NB4 (cell line): ENCODE results near the gene TSEN54.
A peak's percentile ranks its signal among the peaks of the same experiment; 100 is the strongest.

Experiments used
- DNase-seq: peaks from one replicate; pipeline ENCODE4 v3.0.0; 2010; ENCODE audit warnings: low read depth
- H3K4me3 ChIP-seq: one replicate; pipeline ENCODE4 v1.5.1; 2011; ENCODE audit warnings: mild to moderate bottlenecking, low read depth, low read length, moderate library complexity
- MYC ChIP-seq: IDR thresholded peaks from 2 replicates; pipeline ENCODE4 v1.6.1; 2011; ENCODE audit warnings: low read depth, low read length
- POLR2A ChIP-seq: IDR thresholded peaks from 2 replicates; pipeline ENCODE4 v1.6.1; 2011; ENCODE audit warnings: mild to moderate bottlenecking; ENCODE audit not compliant: insufficient read length; ENCODE audit errors: extremely low read depth
- TF ChIP-seq, protein P1 (sequence below): IDR thresholded peaks from 2 replicates; pipeline ENCODE4 v1.6.1; 2011; ENCODE audit warnings: low read depth, low read length
- TF ChIP-seq, protein P2 (sequence below): IDR thresholded peaks from one replicate; pipeline ENCODE4 v1.5.1; 2012; ENCODE audit warnings: low read depth, low read length

Gene TSEN54

GRCh38 chr17:75512926-75513640 lies 3.2 kb upstream of the TSEN54 start:
- no peak overlapping the region for H3K4me3 ChIP-seq
- no peak for DNase-seq
- TF ChIP-seq, protein P1, sequence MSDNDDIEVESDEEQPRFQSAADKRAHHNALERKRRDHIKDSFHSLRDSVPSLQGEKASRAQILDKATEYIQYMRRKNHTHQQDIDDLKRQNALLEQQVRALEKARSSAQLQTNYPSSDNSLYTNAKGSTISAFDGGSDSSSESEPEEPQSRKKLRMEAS, result no peak
- no peak for TF ChIP-seq POLR2A
- TF ChIP-seq, protein P2, sequence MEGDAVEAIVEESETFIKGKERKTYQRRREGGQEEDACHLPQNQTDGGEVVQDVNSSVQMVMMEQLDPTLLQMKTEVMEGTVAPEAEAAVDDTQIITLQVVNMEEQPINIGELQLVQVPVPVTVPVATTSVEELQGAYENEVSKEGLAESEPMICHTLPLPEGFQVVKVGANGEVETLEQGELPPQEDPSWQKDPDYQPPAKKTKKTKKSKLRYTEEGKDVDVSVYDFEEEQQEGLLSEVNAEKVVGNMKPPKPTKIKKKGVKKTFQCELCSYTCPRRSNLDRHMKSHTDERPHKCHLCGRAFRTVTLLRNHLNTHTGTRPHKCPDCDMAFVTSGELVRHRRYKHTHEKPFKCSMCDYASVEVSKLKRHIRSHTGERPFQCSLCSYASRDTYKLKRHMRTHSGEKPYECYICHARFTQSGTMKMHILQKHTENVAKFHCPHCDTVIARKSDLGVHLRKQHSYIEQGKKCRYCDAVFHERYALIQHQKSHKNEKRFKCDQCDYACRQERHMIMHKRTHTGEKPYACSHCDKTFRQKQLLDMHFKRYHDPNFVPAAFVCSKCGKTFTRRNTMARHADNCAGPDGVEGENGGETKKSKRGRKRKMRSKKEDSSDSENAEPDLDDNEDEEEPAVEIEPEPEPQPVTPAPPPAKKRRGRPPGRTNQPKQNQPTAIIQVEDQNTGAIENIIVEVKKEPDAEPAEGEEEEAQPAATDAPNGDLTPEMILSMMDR, result no peak
- TF ChIP-seq MYC, result no peak

DNA sequence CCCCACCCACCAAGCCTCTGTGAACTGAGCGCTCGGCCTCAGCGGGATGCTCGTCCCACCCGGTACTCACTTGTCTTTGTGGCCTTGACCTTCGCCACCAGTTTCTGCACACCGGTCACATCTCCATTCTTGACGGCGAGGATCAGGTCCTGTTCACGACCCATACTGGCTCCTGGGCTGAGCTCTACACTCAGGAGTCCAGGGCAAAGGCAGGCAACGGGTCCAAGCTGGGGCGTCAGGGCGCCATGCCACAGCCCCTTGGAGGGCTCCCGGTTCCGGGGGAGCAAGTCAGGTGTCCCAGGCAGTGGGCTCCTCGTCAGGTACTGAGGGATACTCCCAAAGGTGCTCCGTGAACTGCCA lies 2.7 kb upstream of the TSEN54 start:
- H3K4me3 ChIP-seq, result no peak overlapping the region
- TF ChIP-seq, protein P1, result no peak
- TF ChIP-seq POLR2A (no peak), MYC (no peak)
- TF ChIP-seq, protein P2, result no peak

DNA sequence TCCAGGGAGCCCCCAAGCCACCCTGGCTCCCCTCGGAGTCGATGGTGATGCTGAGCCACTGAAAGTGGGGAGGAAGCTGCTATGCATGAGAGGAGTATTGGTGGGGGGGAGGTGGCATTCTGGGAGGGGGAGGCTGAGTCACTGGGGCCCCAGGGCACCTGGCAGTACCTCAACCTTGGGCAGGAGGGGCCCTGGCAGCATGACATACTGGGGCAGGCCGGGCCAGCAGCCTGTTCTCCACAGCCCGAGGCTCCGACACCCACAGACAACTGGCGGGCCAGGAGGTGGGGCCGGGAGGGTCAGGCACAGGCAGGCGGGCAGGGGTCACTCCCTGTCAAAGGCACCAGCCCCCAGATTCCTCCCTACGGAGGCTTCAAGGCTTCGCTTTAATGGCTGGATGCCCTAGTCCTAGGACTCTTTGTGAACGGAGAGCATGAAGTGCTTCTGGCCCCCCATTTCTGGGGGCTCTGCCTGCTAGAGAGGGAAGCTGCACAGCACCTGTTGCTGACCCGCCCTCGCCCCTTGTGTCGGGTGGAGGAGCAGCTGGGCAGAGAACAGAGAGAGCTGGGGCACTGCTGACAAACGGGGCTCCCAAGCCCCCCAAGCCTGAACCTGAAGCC lies 1.9 kb upstream of the TSEN54 start:
- TF ChIP-seq MYC, result no peak
- no peak overlapping the region for H3K4me3 ChIP-seq
- DNase-seq, result no peak

More for the DNA sequence above, 2.7 kb upstream of the TSEN54 start:
- no peak for DNase-seq

GRCh38 chr17:75514919-75515495 lies 1.3 kb upstream of the TSEN54 start:
- TF ChIP-seq MYC (no peak), POLR2A (no peak)
- TF ChIP-seq, protein P2, result no peak
- TF ChIP-seq, protein P1, result no peak
- no peak overlapping the region for H3K4me3 ChIP-seq
- DNase-seq, result peak; percentile 42

DNA sequence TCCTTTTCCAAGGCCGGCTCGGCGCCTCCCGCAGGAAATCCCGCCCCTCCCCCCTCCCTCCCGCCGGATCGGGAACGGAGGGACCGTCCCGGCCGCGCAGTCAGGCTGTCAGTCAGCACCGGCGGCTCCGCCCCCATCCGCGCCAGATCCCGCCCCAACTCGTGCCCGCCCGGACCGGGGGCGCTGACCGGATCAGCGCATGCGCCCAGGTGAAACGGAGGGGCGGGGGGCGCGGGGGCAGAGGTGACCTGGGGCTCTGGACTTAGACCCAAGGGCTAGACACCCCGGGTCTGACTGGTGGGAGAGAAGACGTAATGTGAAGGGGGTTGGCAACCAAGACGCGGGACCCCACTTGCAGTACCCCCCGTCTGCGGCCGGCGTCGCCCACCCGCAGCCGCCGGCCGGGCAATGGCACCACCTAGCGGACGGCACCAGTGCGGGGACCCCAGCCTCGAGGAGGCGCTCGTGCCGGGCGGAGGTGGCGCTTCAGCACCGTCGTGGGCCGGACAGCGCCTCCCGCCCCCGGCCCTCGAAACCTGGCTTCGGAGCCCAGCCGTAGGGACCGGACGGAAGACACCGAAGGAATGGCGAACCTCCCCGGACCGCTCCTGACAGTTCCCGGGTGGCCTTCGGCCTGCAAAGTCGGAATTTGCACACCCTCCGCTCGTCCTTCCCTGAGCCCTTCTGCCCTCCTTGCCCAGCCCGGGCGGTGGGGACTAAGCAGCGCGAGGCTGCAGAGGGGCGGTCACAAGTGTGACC lies 653 bp upstream of the TSEN54 start, which contains the start of gene CASKIN2:
Gene CASKIN2, minus strand, starts transcription at position 42 of the 759 bp plus-strand sequence. CDS start 1,733 bp downstream, outside the sequence.
- DNase-seq, result peak; percentile 83
- peak within 1 kb of the TSS; percentile 58 for H3K4me3 ChIP-seq
- no peak for TF ChIP-seq MYC
- TF ChIP-seq, protein P1, result peak; percentile 72
- TF ChIP-seq, protein P2, result peak; percentile 94
